CD4-positive, alpha-beta T cell treated with Interferon alpha-2 for 1 hour (primary cell): Measurements from ENCODE around the gene CTNNA1.
A peak's percentile ranks its signal among the peaks of the same experiment; 100 is the strongest.
"Not testable (repeated sequence)": the region's sequence is repeated elsewhere in the genome, so short reads cannot be mapped to it uniquely, and the experiment has no call there.

Source experiments
- DNase-seq, 2 donors: peaks; one replicate each; pipeline ENCODE4 v3.0.0-alpha.2; 2020 to 2022

CTNNA1 gene

GRCh38 chr5:138820695-138821094 is 67.5 kb downstream of the CTNNA1 start:
- no peak for DNase-seq

GRCh38 chr5:138824516-138824915 is 71.3 kb downstream of the CTNNA1 start:
- no peak for DNase-seq

GRCh38 chr5:138824924-138825863 is 72.0 kb downstream of the CTNNA1 start:
- DNase-seq, result peak in 1 of 2 donors; percentile 10

- no peak for DNase-seq
These were observed 75.3 kb downstream of the CTNNA1 start for GRCh38 chr5:138828556-138828955.

GRCh38 chr5:138829341-138829740 is 76.1 kb downstream of the CTNNA1 start:
- DNase-seq, result no peak

- DNase-seq, result no peak
These were observed 78.5 kb downstream of the CTNNA1 start for GRCh38 chr5:138831703-138832102.

- DNase-seq, result no peak
These were observed 79.0 kb downstream of the CTNNA1 start for GRCh38 chr5:138832218-138832617.

GRCh38 chr5:138833080-138833479 is 79.9 kb downstream of the CTNNA1 start:
- DNase-seq, result no peak

GRCh38 chr5:138833726-138834480 is 80.7 kb downstream of the CTNNA1 start:
- DNase-seq, result no peak

- DNase-seq, result not testable (repeated sequence)
These were observed 81.6 kb downstream of the CTNNA1 start for GRCh38 chr5:138834853-138835252.

- DNase-seq, result no peak
These were observed 83.9 kb downstream of the CTNNA1 start for GRCh38 chr5:138837160-138837559.

GRCh38 chr5:138840103-138840502 is 86.9 kb downstream of the CTNNA1 start:
- no peak for DNase-seq

GRCh38 chr5:138841531-138841930 is 88.3 kb downstream of the CTNNA1 start:
- no peak for DNase-seq

GRCh38 chr5:138843316-138844124 is 90.3 kb downstream of the CTNNA1 start:
- no peak for DNase-seq

GRCh38 chr5:138844125-138844461 is 90.9 kb downstream of the CTNNA1 start:
- no peak for DNase-seq

GRCh38 chr5:138844812-138845513 is 91.7 kb downstream of the CTNNA1 start:
- no peak for DNase-seq

- DNase-seq, result no peak
These were observed 96.2 kb downstream of the CTNNA1 start for GRCh38 chr5:138849439-138849838.

GRCh38 chr5:138849882-138850281 is 96.7 kb downstream of the CTNNA1 start:
- DNase-seq, result no peak

- no peak for DNase-seq
These were observed 97.7 kb downstream of the CTNNA1 start for GRCh38 chr5:138850865-138851435.

GRCh38 chr5:138853132-138853531 is 99.9 kb downstream of the CTNNA1 start:
- no peak for DNase-seq

- no peak for DNase-seq
These were observed 113.8 kb downstream of the CTNNA1 start for GRCh38 chr5:138867011-138867410.

- DNase-seq, result no peak
These were observed 115.8 kb downstream of the CTNNA1 start for GRCh38 chr5:138869038-138869437.
